Measurements from ENCODE around the gene LAIR2. TPM values are rescaled to one million over a fixed set of nuclear protein-coding genes. Genes with fewer than 3 reads are reported as not detected.
"Not testable (repeated sequence)": the region's sequence is repeated elsewhere in the genome, so short reads cannot be mapped to it uniquely, and the experiment has no call there.

LAIR2 gene
- total and polyA plus RNA-seq, 4 donors, result 0.19 to 0.24 TPM; not detected in 2

DNA sequence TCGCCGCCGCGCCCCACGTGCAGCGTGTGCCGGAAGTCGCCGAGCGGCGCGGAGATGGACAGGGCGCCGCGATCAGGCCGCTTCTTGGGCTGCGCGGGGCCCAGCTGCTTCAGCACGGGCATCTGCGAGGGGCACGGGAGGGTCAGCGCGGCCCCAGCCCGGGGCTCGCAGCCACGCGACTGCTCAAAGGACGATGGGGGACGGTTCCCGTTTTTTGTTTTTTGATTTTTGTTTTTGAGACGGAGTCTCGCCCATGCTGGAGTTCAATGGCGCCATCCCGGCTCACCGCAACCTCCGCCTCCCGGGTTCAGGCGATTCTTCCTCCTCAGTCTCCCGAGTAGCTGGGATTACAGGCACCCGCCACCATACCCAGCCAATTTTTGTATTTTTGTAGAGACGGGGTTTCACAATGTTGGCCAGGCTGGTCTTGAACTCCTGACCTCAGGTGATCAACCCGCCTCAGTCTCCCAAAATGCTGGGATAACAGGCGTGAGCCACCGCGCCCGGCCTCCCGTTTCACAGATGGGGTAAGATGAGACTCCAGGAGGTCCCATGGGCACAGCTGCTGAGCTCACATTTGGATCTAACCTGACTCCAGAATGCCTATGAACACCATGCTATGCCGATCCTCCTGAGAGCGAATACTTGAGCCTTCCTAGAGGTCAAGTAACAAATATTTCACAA lies 37.1 kb upstream of the LAIR2 start (continued):
- no peak for TF ChIP-seq JUND (IDR thresholded peaks at IDR 0.05)
- TF ChIP-seq, protein P1, sequence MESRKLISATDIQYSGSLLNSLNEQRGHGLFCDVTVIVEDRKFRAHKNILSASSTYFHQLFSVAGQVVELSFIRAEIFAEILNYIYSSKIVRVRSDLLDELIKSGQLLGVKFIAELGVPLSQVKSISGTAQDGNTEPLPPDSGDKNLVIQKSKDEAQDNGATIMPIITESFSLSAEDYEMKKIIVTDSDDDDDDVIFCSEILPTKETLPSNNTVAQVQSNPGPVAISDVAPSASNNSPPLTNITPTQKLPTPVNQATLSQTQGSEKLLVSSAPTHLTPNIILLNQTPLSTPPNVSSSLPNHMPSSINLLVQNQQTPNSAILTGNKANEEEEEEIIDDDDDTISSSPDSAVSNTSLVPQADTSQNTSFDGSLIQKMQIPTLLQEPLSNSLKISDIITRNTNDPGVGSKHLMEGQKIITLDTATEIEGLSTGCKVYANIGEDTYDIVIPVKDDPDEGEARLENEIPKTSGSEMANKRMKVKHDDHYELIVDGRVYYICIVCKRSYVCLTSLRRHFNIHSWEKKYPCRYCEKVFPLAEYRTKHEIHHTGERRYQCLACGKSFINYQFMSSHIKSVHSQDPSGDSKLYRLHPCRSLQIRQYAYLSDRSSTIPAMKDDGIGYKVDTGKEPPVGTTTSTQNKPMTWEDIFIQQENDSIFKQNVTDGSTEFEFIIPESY (IDR thresholded peaks at IDR 0.05), result no peak
- TF ChIP-seq RXRA (IDR thresholded peaks at IDR 0.05), result no peak

DNA sequence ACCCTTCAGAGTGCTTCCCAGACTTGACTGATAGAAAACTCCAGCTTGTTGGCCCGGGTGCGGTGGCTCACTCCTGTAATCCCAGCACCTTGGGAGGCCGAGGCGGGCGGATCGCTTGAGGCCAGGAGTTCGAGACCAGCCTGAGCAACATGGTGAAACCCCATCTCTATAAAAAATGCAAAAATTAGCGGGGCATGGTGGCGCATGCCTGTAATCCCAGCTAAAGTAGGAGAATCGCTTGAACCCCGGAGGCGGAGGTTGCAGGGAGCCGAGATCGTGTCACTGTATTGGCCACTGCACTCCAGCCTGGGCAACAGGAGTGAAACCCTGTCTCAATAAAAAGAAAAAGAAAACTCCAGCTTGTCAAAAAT lies 36.5 kb upstream of the LAIR2 start:
- H3K27me3 ChIP-seq (ENCODE audit: control insufficient read depth in 4 of 4, insufficient read depth in 4 of 4, low read length in 3 of 4); DNase-seq (ENCODE audit: low spot score); H3K4me3 ChIP-seq (ENCODE audit: low read depth in 1 of 3, low read length in 3 of 3); H3K36me3 ChIP-seq (ENCODE audit: control insufficient read depth in 4 of 4, insufficient read depth in 3 of 4, low read depth in 1 of 4, low read length in 3 of 4); H3K9me3 ChIP-seq (ENCODE audit: control insufficient read depth in 4 of 4, low read length in 3 of 4); H3K9ac ChIP-seq (ENCODE audit: low read depth in 1 of 2, low read length in 2 of 2); H3K27ac ChIP-seq (ENCODE audit: low read depth in 1 of 2, low read length in 2 of 2): not testable (repeated sequence)
- H3K4me1 ChIP-seq (ENCODE audit: control insufficient read depth in 4 of 4, insufficient read depth in 4 of 4, low read length in 3 of 4), result peaks cover 8 to 28% (median 17%) of the 10 kb centered on the region in 4 donors
- WGBS, result 95% methylated on average over 14 of the region's 14 CpGs

DNA sequence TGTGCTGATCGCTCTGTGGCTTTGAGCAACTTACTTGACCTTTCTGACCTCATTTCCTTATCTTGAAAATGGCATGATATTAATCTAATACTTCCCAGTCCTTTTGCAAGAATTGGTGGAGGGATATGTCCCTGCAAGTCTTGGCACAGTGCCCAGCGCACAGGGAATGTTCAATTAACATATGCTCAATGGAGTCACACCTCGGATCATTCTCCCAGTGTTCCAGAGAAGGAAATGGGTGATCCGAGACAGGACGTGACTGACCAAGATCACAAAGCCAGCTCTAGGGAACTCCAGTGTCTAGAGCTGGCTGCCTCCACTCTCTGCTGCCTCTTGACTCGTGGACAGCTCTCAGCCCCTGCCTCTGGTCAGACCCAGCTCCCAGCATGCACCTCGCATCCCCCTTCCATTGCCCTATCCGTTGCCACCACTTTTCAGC lies 33.1 kb upstream of the LAIR2 start:
- TF ChIP-seq, protein P2, sequence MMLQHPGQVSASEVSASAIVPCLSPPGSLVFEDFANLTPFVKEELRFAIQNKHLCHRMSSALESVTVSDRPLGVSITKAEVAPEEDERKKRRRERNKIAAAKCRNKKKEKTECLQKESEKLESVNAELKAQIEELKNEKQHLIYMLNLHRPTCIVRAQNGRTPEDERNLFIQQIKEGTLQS (IDR thresholded peaks at IDR 0.05), result no peak
- TF ChIP-seq NR2F2 (IDR thresholded peaks at IDR 0.05), result peak; percentile 89
- Histone ChIP-seq H3K9me3 (ENCODE audit: control insufficient read depth in 4 of 4, low read length in 3 of 4) (no peaks in the 10 kb centered on the region), H3K27me3 (ENCODE audit: control insufficient read depth in 4 of 4, insufficient read depth in 4 of 4, low read length in 3 of 4) (peaks cover 0 to 7% (median 2%) of the 10 kb centered on the region in 4 donors), H3K27ac (ENCODE audit: low read depth in 1 of 2, low read length in 2 of 2) (no peak overlapping the region), H3K36me3 (ENCODE audit: control insufficient read depth in 4 of 4, insufficient read depth in 3 of 4, low read depth in 1 of 4, low read length in 3 of 4) (no peaks in the 10 kb centered on the region), H3K4me1 (ENCODE audit: control insufficient read depth in 4 of 4, insufficient read depth in 4 of 4, low read length in 3 of 4) (peaks cover 0 to 9% (median 4%) of the 10 kb centered on the region in 4 donors), H3K9ac (ENCODE audit: low read depth in 1 of 2, low read length in 2 of 2) (no peak overlapping the region), H3K4me3 (ENCODE audit: low read depth in 1 of 3, low read length in 3 of 3) (no peak overlapping the region)
- WGBS, result 40% methylated on average over 8 of the region's 8 CpGs
- no peak for DNase-seq (ENCODE audit: low spot score)

DNA sequence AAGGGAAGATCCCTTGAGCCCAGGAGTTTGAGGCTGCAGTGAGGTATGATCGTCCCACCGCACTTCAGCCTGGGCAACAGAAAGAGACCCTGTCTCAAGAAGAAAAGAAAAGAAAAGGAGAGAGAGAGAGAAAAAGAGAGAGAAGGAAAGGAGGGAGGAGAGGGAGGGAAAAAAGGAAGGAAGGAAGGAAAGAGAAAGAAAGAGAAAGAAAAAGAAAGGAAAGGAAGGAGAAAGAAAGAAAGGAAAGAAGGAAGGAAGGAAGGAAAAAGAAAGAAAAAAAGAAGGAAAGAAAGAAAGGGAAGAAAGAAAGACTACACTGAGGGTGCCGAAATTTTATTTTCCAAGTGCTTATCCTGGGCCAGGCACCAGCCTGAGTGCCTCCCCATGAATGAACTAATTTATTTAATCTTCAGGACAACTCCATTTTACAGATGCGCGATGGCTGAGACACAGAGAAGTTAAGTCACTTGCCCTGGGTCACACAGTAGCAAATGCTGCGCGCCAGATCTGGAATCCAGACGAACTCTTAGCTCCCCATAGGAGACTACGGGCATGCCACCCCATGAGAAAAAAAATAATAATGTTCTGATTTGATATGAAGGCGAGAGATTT lies 32.2 kb upstream of the LAIR2 start:
- WGBS, result 72% methylated on average over 10 of the region's 10 CpGs
- H3K4me1 ChIP-seq (ENCODE audit: control insufficient read depth in 4 of 4, insufficient read depth in 4 of 4, low read length in 3 of 4), result peaks cover 0 to 4% (median 1%) of the 10 kb centered on the region in 4 donors
- H3K9ac ChIP-seq (ENCODE audit: low read depth in 1 of 2, low read length in 2 of 2), result no peak overlapping the region
- H3K4me3 ChIP-seq (ENCODE audit: low read depth in 1 of 3, low read length in 3 of 3), result no peak overlapping the region
- no peak overlapping the region for H3K27ac ChIP-seq (ENCODE audit: low read depth in 1 of 2, low read length in 2 of 2)
- peaks cover 0 to 7% (median 2%) of the 10 kb centered on the region in 4 donors for H3K27me3 ChIP-seq (ENCODE audit: control insufficient read depth in 4 of 4, insufficient read depth in 4 of 4, low read length in 3 of 4)
- H3K36me3 ChIP-seq (ENCODE audit: control insufficient read depth in 4 of 4, insufficient read depth in 3 of 4, low read depth in 1 of 4, low read length in 3 of 4), result no peaks in the 10 kb centered on the region
- no peak for DNase-seq (ENCODE audit: low spot score)
- TF ChIP-seq SP1 (IDR thresholded peaks at IDR 0.05), result no peak
- no peak for TF ChIP-seq EGR1 (IDR thresholded peaks at IDR 0.05; ENCODE audit: low read depth in 2 of 2)
- H3K9me3 ChIP-seq (ENCODE audit: control insufficient read depth in 4 of 4, low read length in 3 of 4), result no peaks in the 10 kb centered on the region

Measured in liver (tissue), 9 donors.